Suppressor macrophage treated with lipopolysaccharide for 1 hour (primary cell): ENCODE results near the gene KCNQ2.

Source experiments
- DNase-seq, 3 donors: peaks; one replicate each; pipeline ENCODE4 v3.0.0-alpha.2; 2020 to 2022

Gene KCNQ2

DNA sequence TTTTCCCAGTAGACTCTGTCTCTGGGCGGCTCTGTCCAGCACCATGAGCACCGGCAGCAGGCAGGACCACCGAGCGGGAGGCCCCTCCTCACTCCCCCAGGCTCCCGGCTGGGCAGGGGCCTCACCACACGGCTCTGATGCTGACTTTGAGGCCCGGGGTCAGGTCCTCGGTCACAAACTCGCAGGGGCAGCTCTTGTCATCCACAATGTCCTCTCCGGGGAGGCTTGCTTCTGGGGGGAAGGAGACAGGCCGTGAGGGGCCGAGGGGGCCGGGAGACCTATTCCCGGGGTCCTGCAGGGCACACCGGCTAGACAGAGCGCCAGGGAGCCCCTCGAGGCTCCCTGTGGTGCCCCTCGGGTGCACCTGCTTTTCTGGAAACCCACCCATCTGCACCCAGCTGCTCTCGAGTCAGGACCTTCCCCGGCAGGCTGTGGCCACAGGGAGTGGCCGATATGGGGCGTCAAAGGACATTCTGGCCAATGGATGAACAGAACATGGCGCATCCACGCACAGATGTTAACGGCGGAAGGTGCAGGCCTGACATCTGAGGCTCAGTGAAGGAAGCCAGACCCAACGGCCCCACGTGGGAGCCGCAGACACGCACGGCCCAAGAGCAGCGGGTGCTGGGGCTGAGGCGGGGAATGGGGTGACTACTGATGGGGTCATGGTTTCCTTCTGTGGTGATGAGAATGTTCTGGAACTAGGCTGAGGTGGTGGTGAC, 58.3 kb downstream of the KCNQ2 start:
- no peak for DNase-seq

DNA sequence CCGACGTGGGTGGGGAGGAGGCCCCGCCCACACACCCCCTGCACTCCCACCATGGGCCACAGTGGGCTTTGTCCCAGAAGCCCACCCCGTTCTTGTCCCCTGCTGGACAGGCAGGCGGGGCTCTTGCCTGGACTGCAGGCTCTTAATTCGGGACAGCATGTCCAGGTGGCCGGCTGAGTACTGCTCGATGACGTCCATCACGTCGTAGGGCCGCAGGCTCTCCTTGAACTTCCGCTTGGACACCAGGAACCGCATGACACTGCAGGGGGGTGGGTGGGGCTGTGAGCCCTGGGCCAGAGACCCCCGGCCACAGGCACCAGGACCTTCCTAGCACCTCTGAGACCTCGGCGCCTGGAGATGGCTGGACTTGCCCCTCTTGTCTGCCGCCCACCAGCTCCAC, 59.1 kb downstream of the KCNQ2 start:
- no peak for DNase-seq

- no peak for DNase-seq
Measured at GRCh38 chr20:63412889-63413288, 59.6 kb downstream of the KCNQ2 start.

DNA sequence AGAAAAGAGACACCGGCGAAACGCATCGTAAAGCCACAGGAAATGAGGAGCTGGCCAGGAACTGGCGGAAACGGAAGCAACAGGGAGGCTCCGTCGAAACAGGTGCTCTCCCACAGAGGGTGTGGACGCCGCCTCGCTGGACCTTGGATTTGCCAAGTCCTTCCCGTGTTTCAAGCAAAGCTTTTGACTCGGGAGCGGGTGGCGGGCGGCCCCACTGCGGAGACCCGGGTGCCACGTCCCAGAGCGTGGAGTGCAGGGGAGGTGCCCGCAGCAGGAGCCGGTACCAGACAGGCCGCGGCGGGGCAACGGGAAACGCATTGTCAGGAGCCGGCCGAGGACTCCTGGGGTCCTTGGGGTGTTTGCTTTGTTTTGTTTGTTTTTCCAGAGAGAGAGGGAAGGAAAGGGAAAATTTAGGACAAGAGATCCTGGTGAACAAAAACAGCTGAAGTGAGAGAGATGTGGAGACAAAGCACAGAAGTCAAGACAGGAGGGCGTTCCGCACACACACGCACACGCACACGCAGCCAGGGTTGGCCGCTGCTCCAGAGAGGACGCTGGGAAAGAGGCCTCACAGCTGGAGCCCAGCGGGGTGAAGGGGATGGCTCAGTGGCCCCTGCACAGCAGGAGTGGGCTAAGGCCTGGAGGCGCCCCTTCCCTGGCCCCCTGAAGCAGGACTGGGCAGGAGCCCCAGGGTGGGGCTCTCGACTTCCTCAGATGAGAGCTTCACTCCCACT, 60.4 kb downstream of the KCNQ2 start:
- DNase-seq, result no peak

- DNase-seq, result no peak
Measured at GRCh38 chr20:63411151-63411897, 61.1 kb downstream of the KCNQ2 start.

DNA sequence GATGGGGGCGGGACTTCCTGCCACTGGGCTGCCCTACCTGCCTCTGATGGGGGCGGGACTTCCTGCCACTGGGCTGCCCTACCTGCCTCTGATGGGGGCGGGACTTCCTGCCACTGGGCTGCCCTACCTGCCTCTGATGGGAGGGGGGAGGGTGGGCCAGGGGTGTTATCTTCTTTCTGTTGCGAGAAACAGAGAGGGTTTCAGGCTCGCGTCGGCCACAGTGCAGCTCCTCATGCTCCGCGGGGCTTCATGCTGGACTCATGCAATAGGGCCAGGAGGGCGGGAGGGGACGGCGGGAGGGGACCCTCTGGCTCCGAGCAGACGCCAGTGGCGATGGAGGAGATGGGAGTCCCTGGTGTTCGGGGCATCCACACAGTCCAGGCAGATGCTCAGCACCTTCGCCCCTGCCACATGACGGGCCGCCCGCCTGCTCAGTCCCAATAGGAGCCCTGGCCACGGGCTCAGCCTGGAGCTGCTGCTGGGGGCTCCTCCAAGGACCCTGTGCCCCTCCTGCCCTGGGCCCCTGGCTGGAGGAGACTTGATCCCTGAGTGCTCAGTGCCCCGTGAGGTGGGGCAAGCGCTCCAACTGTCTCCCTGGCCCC, 62.5 kb downstream of the KCNQ2 start:
- DNase-seq, result no peak

DNA sequence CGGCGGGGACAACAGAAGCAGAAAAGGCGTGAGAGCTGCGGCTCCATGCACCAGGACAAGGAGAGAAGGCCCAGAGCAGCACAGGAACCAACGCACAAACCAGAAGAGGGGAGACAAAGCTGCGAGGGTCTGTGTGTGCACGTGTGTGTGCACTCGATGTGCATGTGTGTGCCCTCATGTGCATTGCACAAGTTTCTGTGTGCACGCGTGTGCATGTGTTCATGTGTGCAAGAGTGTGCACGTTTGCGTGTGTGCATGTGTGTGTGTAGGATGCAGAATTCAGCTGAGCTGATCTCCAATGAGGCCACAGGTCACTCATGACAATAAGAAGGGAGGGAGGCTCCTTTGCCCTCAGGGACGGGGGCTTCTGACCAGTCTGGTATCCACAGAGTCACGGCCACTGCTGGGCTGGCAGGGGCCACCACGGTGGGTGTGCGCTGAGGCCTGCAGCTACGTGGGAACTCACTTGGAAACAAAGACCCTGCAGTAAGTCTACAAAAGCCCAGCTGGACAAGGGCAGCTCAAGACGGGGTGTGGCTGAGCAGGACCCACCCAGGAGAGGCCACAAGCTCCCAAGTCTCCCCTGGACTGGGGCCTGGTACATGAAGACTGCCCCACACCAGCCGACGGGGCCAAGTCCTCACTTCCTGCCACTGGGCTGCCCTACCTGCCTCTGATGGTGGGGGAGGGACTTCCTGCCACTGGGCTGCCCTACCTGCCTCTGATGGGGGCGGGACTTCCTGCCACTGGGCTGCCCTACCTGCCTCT, 63.2 kb downstream of the KCNQ2 start:
- no peak for DNase-seq

DNA sequence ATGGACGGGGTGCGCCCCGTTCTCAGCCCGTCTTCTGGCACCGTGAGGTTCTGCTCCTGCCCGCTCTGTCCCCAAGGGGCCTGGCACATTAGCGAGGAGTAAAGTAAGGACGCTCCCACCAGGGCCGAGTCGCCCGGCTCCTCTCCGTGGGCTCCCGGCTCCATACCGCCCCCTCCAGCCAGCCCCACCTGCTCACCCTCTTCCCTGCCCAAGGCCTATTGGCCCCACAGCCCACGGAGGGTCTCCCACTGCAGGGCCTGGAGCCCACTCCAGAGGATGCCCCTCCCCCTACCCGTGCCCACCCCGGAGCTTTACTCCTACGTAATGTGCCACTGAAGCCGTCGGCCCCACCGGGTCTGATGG, 63.8 kb downstream of the KCNQ2 start:
- DNase-seq, result no peak

DNA sequence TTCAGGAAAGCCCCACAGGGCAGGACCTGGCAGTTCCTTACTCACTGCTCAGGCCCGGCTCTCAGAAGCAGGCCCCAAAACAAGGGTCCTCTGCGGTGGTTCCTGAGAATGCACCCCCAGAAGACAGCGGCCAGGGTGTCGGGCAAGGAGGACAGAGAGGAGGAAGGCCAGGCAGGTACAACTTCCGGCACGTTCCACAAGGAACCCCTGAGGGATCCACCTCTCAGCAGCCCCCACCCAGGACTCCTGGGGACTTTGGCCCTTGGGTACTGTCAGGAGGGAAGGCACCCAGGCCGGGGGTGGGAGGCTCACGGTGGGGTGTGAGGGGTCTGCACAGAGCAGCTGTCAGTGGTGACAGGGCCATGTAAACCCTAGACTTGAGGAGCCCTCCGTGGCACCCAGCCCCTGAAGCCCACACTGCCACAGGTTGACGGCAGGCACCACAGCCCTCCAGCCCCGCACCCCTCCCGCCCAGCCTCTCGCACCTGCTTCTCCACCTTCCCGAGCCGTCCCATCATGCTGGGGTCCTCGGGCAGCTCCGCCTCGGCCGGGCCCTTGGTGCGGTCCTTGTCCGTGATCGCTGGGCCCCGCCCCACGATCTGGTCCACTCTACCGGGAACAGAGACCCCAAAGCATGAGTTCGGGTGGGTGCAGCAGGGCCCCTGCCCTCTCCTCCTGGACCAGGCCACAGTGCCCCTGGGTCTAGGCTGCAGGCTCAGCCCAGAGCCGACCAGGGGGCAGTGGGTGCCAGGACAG, 64.3 kb downstream of the KCNQ2 start:
- DNase-seq, result no peak

- no peak for DNase-seq
Measured at GRCh38 chr20:63406617-63407245, 65.7 kb downstream of the KCNQ2 start.

DNA sequence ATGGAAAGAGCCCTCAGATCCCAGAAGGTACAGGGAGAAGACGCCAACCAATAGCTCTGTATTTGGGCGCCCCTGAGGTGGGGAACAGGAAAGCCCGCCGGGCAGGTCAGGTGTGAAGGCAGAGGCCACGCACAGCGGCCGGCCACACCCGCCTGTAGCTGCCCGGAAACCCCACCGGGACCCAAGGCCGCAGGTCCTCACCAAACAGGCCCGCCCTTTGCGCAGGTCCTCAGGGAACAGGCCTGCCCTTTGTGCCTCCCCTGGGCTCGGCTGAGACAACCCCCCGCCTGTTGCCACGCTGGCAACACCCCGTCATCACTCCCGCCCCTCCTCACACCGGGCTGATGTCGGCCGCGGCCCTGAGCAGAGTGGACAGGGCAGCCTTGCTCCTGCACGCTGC, 66.4 kb downstream of the KCNQ2 start:
- no peak for DNase-seq

DNA sequence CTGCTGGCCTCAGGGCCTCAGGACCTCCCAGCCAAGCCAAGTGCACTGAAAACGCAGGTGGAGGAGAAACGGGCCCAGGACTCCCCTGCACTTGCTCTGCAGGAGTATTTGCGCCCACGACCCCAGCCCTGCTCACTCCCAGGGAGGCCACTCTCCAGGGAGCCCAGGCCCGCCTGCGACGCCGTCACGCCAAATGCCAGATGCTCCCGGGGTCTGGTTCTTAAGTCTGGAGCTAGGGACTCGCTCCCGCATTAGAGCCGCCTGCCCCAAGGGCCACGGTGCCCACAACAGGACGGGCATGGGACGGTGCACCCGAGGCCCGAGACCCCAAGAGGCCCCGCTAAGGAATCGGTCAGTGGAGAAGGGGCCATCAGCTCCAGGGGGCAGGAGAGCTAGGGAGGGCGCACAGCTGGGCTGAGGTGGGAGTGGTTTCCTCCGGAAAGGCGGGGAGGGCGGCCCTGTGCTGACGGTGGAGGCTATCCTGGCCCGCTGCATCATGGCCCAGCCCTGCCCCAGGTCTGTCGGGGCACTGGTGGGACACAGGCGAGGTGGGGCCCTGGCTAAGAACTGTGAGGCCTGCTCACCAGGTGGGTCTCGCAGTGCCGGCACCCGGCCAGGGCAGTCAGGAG, 67.2 kb downstream of the KCNQ2 start:
- no peak for DNase-seq

- DNase-seq, result no peak
Measured at GRCh38 chr20:63404129-63405085, 68.0 kb downstream of the KCNQ2 start.

DNA sequence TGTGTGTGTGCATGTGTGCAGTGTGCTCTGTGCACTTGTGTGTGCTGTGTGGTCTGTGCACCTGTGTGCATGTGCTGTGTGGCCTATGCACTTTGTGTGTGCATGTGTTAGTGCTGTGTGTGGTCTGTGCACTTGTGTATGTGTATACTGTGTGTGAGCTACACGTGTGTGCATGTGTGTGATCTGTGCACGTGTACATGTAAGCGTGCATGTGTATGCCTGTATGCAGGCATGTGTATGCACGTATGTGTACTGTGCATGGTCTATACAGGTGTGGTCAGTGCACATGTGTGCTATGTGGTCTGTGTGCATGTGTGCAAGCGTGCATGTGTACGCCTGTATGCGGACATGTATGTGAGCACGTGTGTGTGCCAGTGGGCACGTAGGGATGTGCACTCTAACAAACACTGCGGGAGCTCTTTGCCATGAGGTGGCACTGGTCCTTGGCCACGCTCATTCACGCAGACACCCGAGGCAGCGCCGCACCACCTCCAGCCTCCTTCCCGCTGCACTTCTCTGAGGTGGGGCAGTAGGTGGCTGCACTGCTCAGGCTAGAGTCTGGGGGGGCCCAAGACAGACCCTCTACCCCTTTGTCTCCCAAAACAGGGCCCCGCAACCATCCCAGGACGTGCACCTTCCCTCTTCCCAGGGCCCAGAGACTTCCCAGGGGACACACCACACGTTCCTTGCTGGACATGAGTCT, 68.9 kb downstream of the KCNQ2 start:
- no peak for DNase-seq

- no peak for DNase-seq
Measured at GRCh38 chr20:63402860-63403220, 69.6 kb downstream of the KCNQ2 start.

DNA sequence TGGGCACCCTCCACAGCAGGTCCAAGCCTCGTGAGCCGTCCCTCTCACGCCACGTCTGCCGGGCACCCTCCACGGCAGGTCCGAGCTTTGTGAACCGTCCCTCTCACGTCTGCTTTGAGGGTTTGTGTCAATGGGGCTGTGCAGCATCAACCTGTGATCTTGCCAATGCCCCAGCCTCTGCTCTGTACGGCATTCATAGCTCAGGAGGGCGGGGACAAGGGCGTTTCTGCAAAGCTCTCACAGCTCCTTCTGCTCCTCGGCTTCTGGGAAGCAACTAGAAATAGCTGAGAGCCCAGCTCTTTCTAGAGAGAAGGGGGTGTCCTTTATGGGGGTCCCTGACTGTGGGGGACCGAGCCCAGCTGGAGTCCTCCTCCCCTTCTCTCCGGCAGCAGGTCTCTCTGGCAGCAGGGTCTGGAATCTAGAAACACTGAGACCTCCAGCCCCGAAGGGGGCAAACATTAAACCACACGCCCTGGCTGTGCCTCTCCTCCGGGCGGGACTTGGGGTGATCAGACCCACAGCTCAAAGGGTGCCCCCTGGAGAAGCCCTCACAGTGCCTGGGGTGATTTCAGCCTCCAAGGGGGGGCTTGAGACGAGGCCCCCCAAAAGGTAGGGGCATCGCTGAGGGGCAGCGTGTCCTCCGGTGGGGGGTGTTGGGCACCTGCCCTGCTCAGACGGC, 70.1 kb downstream of the KCNQ2 start:
- no peak for DNase-seq

DNA sequence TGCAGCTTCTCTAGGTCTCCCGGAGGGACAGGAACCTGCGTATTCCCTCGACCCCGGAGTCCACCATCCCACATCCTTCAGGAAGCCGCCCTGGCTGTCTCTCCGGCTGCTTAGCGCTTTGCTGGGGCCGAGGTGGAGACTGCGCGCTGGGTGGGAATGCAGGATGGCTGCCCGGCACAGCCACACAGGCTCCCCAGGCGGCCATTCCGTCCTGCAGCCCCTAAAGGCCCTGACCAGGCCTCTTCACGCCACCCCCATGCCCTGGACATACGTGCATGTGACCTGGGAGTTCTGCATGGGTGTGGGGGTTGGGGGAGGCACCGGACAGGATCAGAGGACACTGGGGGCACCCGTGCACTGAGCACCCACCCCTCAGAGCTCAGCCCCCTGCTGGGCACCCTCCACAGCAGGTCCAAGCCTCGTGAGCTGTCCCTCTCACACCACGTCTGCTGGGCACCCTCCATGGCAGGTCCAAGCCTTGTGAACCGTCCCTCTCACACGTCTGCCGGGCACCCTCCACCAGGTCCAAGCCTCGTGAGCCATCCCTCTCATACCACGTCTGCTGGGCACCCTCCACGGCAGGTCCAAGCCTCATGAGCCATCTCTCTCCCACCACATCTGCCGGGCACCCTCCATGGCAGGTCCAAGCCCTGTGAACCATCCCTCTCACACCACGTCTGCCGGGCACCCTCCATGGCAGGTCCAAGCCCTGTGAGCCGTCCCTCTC, 70.9 kb downstream of the KCNQ2 start:
- no peak for DNase-seq
